Skeletal muscle satellite cell (primary cell): ENCODE results near the gene UGT2A2. TPM values are rescaled to one million over a fixed set of nuclear protein-coding genes. Genes with fewer than 3 reads are reported as not detected.
"Not testable (repeated sequence)": the region's sequence is repeated elsewhere in the genome, so short reads cannot be mapped to it uniquely, and the experiment has no call there.

Experiments used
- H3K27me3 ChIP-seq: 2 replicates; pipeline ENCODE4 v1.7.0; 2013; ENCODE audit warnings: low read length; ENCODE audit not compliant: control insufficient read depth, insufficient read depth
- H3K36me3 ChIP-seq: 2 replicates; pipeline ENCODE4 v1.7.0; 2013; ENCODE audit warnings: mild to moderate bottlenecking, control low read depth, low read length; ENCODE audit not compliant: insufficient read depth
- H3K4me1 ChIP-seq: 2 replicates; pipeline ENCODE4 v1.7.0; 2013; ENCODE audit warnings: low read length; ENCODE audit not compliant: control insufficient read depth, insufficient read depth
- H3K4me2 ChIP-seq: 2 replicates; pipeline ENCODE4 v1.7.0; 2013; ENCODE audit warnings: mild to moderate bottlenecking, low read length
- H3K4me3 ChIP-seq: 2 replicates; pipeline ENCODE4 v1.7.0; 2013; ENCODE audit warnings: low read length
- H3K9ac ChIP-seq: 2 replicates; pipeline ENCODE4 v1.7.0; 2013; ENCODE audit warnings: mild to moderate bottlenecking, low read depth, low read length, moderate library complexity
- H3K9me3 ChIP-seq: replicated peaks from 2 replicates; pipeline ENCODE4 v1.7.0; 2013; ENCODE audit warnings: mild to moderate bottlenecking, control low read depth, low read length
- total RNA-seq: library from RNA; depleted of rRNA; stranded (reverse); fragments of >200 nt; gene quantifications from 2 replicates; pipeline ENCODE4 v1.2.3, GENCODE V29; 2012; rRNA removed

The UGT2A2 gene
- total RNA-seq, result not detected in 2 replicates

- Histone ChIP-seq H3K9me3 (no peaks in the 10 kb centered on the region), H3K4me3 (no peak within 1 kb of the TSS), H3K9ac (no peak within 1 kb of the TSS), H3K36me3 (no peaks in the 10 kb centered on the region), H3K27me3 (no peaks in the 10 kb centered on the region), H3K4me1 (no peaks in the 10 kb centered on the region), H3K4me2 (no peak within 1 kb of the TSS)
These were observed at the start of gene UGT2A2 for GRCh38 chr4:69639542-69639941. Gene UGT2A2, minus strand, starts transcription at chr4:69639642. Its CDS starts 2 bp downstream, at chr4:69639640.

GRCh38 chr4:69684804-69685203, 45.4 kb upstream of the UGT2A2 start:
- Histone ChIP-seq H3K27me3 (no peaks in the 10 kb centered on the region), H3K4me3 (no peak overlapping the region), H3K4me2 (no peak overlapping the region), H3K9ac (no peak overlapping the region), H3K4me1 (no peaks in the 10 kb centered on the region), H3K36me3 (no peaks in the 10 kb centered on the region), H3K9me3 (no peaks in the 10 kb centered on the region)

- no peak overlapping the region for H3K9ac ChIP-seq
- H3K9me3 ChIP-seq, result no peaks in the 10 kb centered on the region
- H3K27me3 ChIP-seq, result no peaks in the 10 kb centered on the region
- H3K4me3 ChIP-seq, result no peak overlapping the region
- no peak overlapping the region for H3K4me2 ChIP-seq
- no peaks in the 10 kb centered on the region for H3K36me3 ChIP-seq
- H3K4me1 ChIP-seq, result no peaks in the 10 kb centered on the region
These were observed 29.2 kb upstream of the UGT2A2 start for GRCh38 chr4:69668680-69669079.

GRCh38 chr4:69664009-69664408, 24.6 kb upstream of the UGT2A2 start:
- H3K36me3 ChIP-seq, H3K4me2 ChIP-seq, H3K4me3 ChIP-seq, H3K9ac ChIP-seq, H3K9me3 ChIP-seq, H3K27me3 ChIP-seq, H3K4me1 ChIP-seq: not testable (repeated sequence)

- H3K4me3 ChIP-seq, H3K9me3 ChIP-seq, H3K36me3 ChIP-seq, H3K27me3 ChIP-seq, H3K4me2 ChIP-seq, H3K9ac ChIP-seq, H3K4me1 ChIP-seq: not testable (repeated sequence)
These were observed 21.8 kb upstream of the UGT2A2 start for GRCh38 chr4:69661130-69661803.

- no peak overlapping the region for H3K9ac ChIP-seq
- H3K4me2 ChIP-seq, result no peak overlapping the region
- no peaks in the 10 kb centered on the region for H3K4me1 ChIP-seq
- H3K27me3 ChIP-seq, result no peaks in the 10 kb centered on the region
- H3K4me3 ChIP-seq, result no peak overlapping the region
- no peaks in the 10 kb centered on the region for H3K9me3 ChIP-seq
- H3K36me3 ChIP-seq, result no peaks in the 10 kb centered on the region
These were observed 18.7 kb upstream of the UGT2A2 start for GRCh38 chr4:69658133-69658532.

- Histone ChIP-seq H3K9ac (no peak overlapping the region), H3K9me3 (no peaks in the 10 kb centered on the region), H3K4me1 (no peaks in the 10 kb centered on the region), H3K36me3 (no peaks in the 10 kb centered on the region), H3K4me3 (no peak overlapping the region), H3K27me3 (no peaks in the 10 kb centered on the region), H3K4me2 (no peak overlapping the region)
These were observed 17.3 kb upstream of the UGT2A2 start for GRCh38 chr4:69656653-69657158.

- Histone ChIP-seq H3K27me3 (no peaks in the 10 kb centered on the region), H3K4me2 (no peak within 1 kb of the TSS)
These were observed 13.7 kb upstream of the UGT2A2 start, which contains the start of gene UGT2A1 for GRCh38 chr4:69653147-69653546. Gene UGT2A1, minus strand, starts transcription at chr4:69653247. Its CDS starts 5,603 bp downstream, at chr4:69647644.

GRCh38 chr4:69650872-69651271, 11.4 kb upstream of the UGT2A2 start:
- no peaks in the 10 kb centered on the region for H3K36me3 ChIP-seq
- no peak overlapping the region for H3K4me3 ChIP-seq
- no peaks in the 10 kb centered on the region for H3K4me1 ChIP-seq
- no peak overlapping the region for H3K4me2 ChIP-seq
- no peaks in the 10 kb centered on the region for H3K9me3 ChIP-seq
- H3K9ac ChIP-seq, result no peak overlapping the region
- no peaks in the 10 kb centered on the region for H3K27me3 ChIP-seq

More at GRCh38 chr4:69653147-69653546, 13.7 kb upstream of the UGT2A2 start, which contains the start of gene UGT2A1:
- Histone ChIP-seq H3K9ac (no peak within 1 kb of the TSS), H3K4me3 (no peak within 1 kb of the TSS), H3K9me3 (no peaks in the 10 kb centered on the region), H3K36me3 (no peaks in the 10 kb centered on the region), H3K4me1 (no peaks in the 10 kb centered on the region)

- no peaks in the 10 kb centered on the region for H3K9me3 ChIP-seq
- H3K9ac ChIP-seq, result no peak overlapping the region
- no peaks in the 10 kb centered on the region for H3K4me1 ChIP-seq
- H3K36me3 ChIP-seq, result no peaks in the 10 kb centered on the region
- H3K4me2 ChIP-seq, result no peak overlapping the region
- no peaks in the 10 kb centered on the region for H3K27me3 ChIP-seq
- no peak overlapping the region for H3K4me3 ChIP-seq
These were observed 10.2 kb upstream of the UGT2A2 start for GRCh38 chr4:69649629-69650028.

- Histone ChIP-seq H3K9ac (no peak overlapping the region), H3K27me3 (no peaks in the 10 kb centered on the region), H3K4me3 (no peak overlapping the region), H3K4me1 (no peaks in the 10 kb centered on the region), H3K4me2 (no peak overlapping the region), H3K9me3 (no peaks in the 10 kb centered on the region), H3K36me3 (no peaks in the 10 kb centered on the region)
These were observed 9.8 kb upstream of the UGT2A2 start for GRCh38 chr4:69649207-69649606.

- no peaks in the 10 kb centered on the region for H3K9me3 ChIP-seq
- no peaks in the 10 kb centered on the region for H3K36me3 ChIP-seq
- H3K27me3 ChIP-seq, result no peaks in the 10 kb centered on the region
- H3K4me2 ChIP-seq, result no peak overlapping the region
- no peak overlapping the region for H3K9ac ChIP-seq
- no peak overlapping the region for H3K4me3 ChIP-seq
- H3K4me1 ChIP-seq, result no peaks in the 10 kb centered on the region
These were observed 3.5 kb upstream of the UGT2A2 start for GRCh38 chr4:69642961-69643360.
